CD4-positive, alpha-beta T cell (primary cell): ENCODE data around the gene ABLIM2. TPM values are rescaled to one million over a fixed set of nuclear protein-coding genes. Genes with fewer than 3 reads are reported as not detected.

Experiments
- ATAC-seq: fragments of 200-7000 bp; cut with Tn5 transposase; one replicate; pipeline ENCODE4 v1.10.0; 2022; ENCODE audit warnings: mild to moderate bottlenecking; ENCODE audit not compliant: poor library complexity
- CTCF ChIA-PET: fragments of 350-600 bp; sonication (Branson Sonifier 250); formaldehyde crosslinking; loops from one replicate; lab custom pipeline; 2021; ENCODE audit warnings: antibody characterized with exemption, inconsistent platforms; lab: Charles Lee
- POLR2A ChIA-PET: fragments of 350-600 bp; sonication (Branson Sonifier 250); formaldehyde crosslinking; loops from one replicate; lab custom pipeline; 2021; ENCODE audit warnings: antibody characterized with exemption, inconsistent platforms; lab: Charles Lee
- DNase-seq, 14 experiments: peaks; one replicate each; pipeline ENCODE4 v3.0.0-alpha.2; 2013 to 2020; ENCODE audit warnings: mixed read lengths in 2 of 14
- H3K27ac ChIP-seq, 2 donors: one replicate each; pipeline versions ENCODE4 v1.5.1 to v1.7.0; 2013; ENCODE audit warnings: low read length in 2 of 2, low read depth in 1 of 2, mild to moderate bottlenecking in 1 of 2
- H3K27me3 ChIP-seq, 2 experiments: 1 replicate in 1 of 2; 2 replicates in 1 of 2; pipeline versions ENCODE4 v1.6.1 to v1.7.0; 2013; ENCODE audit warnings: low read length in 2 of 2, control low read depth in 1 of 2, mild to moderate bottlenecking in 1 of 2, moderate library complexity in 1 of 2; ENCODE audit not compliant: insufficient read depth in 2 of 2, control insufficient read depth in 1 of 2
- H3K36me3 ChIP-seq: one replicate; pipeline ENCODE4 v1.6.1; 2013; ENCODE audit warnings: low read length, control low read depth; ENCODE audit not compliant: insufficient read depth
- H3K4me1 ChIP-seq: one replicate; pipeline ENCODE4 v1.6.1; 2013; ENCODE audit warnings: low read length, control low read depth; ENCODE audit not compliant: insufficient read depth
- H3K4me3 ChIP-seq: one replicate; pipeline ENCODE4 v1.5.1; 2013; ENCODE audit warnings: mild to moderate bottlenecking, low read length, moderate library complexity
- H3K9me3 ChIP-seq, 2 experiments: 1 replicate in 1 of 2; 2 replicates in 1 of 2; pipeline versions ENCODE4 v1.6.1 to v1.7.0; 2013; ENCODE audit warnings: low read length in 2 of 2, mild to moderate bottlenecking in 2 of 2, control low read depth in 1 of 2, moderate library complexity in 1 of 2; ENCODE audit not compliant: control insufficient read depth in 1 of 2, insufficient read depth in 1 of 2
- H3K27ac Mint-ChIP-seq: one replicate; pipeline ENCODE4 v1.8.0; 2020; ENCODE audit warnings: mixed read lengths
- H3K27me3 Mint-ChIP-seq: one replicate; pipeline ENCODE4 v1.8.0; 2021; ENCODE audit warnings: mixed read lengths
- H3K36me3 Mint-ChIP-seq: one replicate; pipeline ENCODE4 v1.8.0; 2021; ENCODE audit warnings: low read depth, mixed read lengths
- H3K4me1 Mint-ChIP-seq: one replicate; pipeline ENCODE4 v1.8.0; 2021; ENCODE audit warnings: low read depth, mixed read lengths
- H3K4me3 Mint-ChIP-seq: one replicate; pipeline ENCODE4 v1.8.0; 2020; ENCODE audit warnings: mild to moderate bottlenecking, mixed read lengths
- H3K9me3 Mint-ChIP-seq: one replicate; pipeline ENCODE4 v1.8.0; 2020; ENCODE audit warnings: mixed read lengths
- intact Hi-C, 2 experiments: fragments of 100-400 bp; cut with DNase I in 1 of 2; cut with micrococcal nuclease in 1 of 2; formaldehyde crosslinking; loops; one replicate each; pipeline versions ENCODE4 v1.15.1 to v1.9.0; 2023 to 2025; cut with DNase I, micrococcal nuclease
- total RNA-seq, 174 experiments: library from RNA in 2 of 174; stranded (reverse) in 2 of 174; gene quantifications; one replicate each; pipeline ENCODE4 v1.2.3 and lab custom pipeline; 2021 to 2026
- TF ChIP-seq, protein P1 (sequence below): fragments of 200-600 bp; IDR thresholded peaks from one replicate; pipeline ENCODE4 v1.8.0; 2022; ENCODE audit warnings: antibody characterized with exemption, mild to moderate bottlenecking

The ABLIM2 gene
- total RNA-seq, 2 experiments from 2014 or later, result 2.5 to 2.7 TPM

GRCh38 chr4:8131210-8131609 is 27.4 kb downstream of the ABLIM2 start:
- Mint-ChIP-seq H3K4me3 (no peak overlapping the region), H3K4me1 (no peaks in the 10 kb centered on the region), H3K9me3 (no peaks in the 10 kb centered on the region), H3K36me3 (no peaks in the 10 kb centered on the region), H3K27me3 (no peaks in the 10 kb centered on the region), H3K27ac (no peak overlapping the region)
- POLR2A ChIA-PET, result no interaction called here
- CTCF ChIA-PET, result no interaction called here
- Histone ChIP-seq H3K27me3 (no peaks in the 10 kb centered on the region), H3K9me3 (peaks cover 0 to 9% of the 10 kb centered on the region in 2 experiments), H3K27ac (no peak overlapping the region), H3K4me3 (no peak overlapping the region), H3K36me3 (no peaks in the 10 kb centered on the region), H3K4me1 (no peaks in the 10 kb centered on the region)
- ATAC-seq, result no peak
- TF ChIP-seq, protein P1, sequence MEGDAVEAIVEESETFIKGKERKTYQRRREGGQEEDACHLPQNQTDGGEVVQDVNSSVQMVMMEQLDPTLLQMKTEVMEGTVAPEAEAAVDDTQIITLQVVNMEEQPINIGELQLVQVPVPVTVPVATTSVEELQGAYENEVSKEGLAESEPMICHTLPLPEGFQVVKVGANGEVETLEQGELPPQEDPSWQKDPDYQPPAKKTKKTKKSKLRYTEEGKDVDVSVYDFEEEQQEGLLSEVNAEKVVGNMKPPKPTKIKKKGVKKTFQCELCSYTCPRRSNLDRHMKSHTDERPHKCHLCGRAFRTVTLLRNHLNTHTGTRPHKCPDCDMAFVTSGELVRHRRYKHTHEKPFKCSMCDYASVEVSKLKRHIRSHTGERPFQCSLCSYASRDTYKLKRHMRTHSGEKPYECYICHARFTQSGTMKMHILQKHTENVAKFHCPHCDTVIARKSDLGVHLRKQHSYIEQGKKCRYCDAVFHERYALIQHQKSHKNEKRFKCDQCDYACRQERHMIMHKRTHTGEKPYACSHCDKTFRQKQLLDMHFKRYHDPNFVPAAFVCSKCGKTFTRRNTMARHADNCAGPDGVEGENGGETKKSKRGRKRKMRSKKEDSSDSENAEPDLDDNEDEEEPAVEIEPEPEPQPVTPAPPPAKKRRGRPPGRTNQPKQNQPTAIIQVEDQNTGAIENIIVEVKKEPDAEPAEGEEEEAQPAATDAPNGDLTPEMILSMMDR, result no peak
- no peak for DNase-seq
- intact Hi-C loops, result no loop called here

- no peak overlapping the region for H3K27ac Mint-ChIP-seq
- no peaks in the 10 kb centered on the region for H3K36me3 ChIP-seq
- peaks cover 0 to 9% of the 10 kb centered on the region in 2 experiments for H3K9me3 ChIP-seq
- H3K4me1 ChIP-seq, result no peaks in the 10 kb centered on the region
- no peaks in the 10 kb centered on the region for H3K27me3 ChIP-seq
- H3K4me3 ChIP-seq, result no peak overlapping the region
- intact Hi-C loops, result no loop called here
- H3K27ac ChIP-seq, result no peak overlapping the region
- H3K4me1 Mint-ChIP-seq, result no peaks in the 10 kb centered on the region
- no peaks in the 10 kb centered on the region for H3K27me3 Mint-ChIP-seq
- DNase-seq, result no peak
- TF ChIP-seq, protein P1, result no peak
- ChIA-PET POLR2A (no interaction called here), CTCF (no interaction called here)
- no peaks in the 10 kb centered on the region for H3K9me3 Mint-ChIP-seq
- no peak overlapping the region for H3K4me3 Mint-ChIP-seq
- no peaks in the 10 kb centered on the region for H3K36me3 Mint-ChIP-seq
- no peak for ATAC-seq
These were observed 28.1 kb downstream of the ABLIM2 start for GRCh38 chr4:8130346-8131066.

- Mint-ChIP-seq H3K9me3 (no peaks in the 10 kb centered on the region), H3K4me1 (no peaks in the 10 kb centered on the region), H3K27me3 (no peaks in the 10 kb centered on the region), H3K27ac (no peak overlapping the region), H3K36me3 (no peaks in the 10 kb centered on the region), H3K4me3 (no peak overlapping the region)
- DNase-seq, result no peak
- H3K27me3 ChIP-seq, result no peaks in the 10 kb centered on the region
- intact Hi-C loops, result no loop called here
- no peaks in the 10 kb centered on the region for H3K4me1 ChIP-seq
- H3K4me3 ChIP-seq, result no peak overlapping the region
- peaks cover 0 to 9% of the 10 kb centered on the region in 2 experiments for H3K9me3 ChIP-seq
- no peaks in the 10 kb centered on the region for H3K36me3 ChIP-seq
- no peak for ATAC-seq
- ChIA-PET CTCF (no interaction called here), POLR2A (no interaction called here)
- H3K27ac ChIP-seq, result no peak overlapping the region
- TF ChIP-seq, protein P1, result no peak
These were observed 28.8 kb downstream of the ABLIM2 start for GRCh38 chr4:8129785-8130184.
